Activated T-cell treated with anti-CD3 and anti-CD28 coated beads, Interleukin-2, amount 50 U/mL, for 1 hour (primary cell): ENCODE measurements around the gene ASCC2.

Experiments
- DNase-seq: peaks from one replicate; pipeline ENCODE4 v3.0.0-alpha.2; 2020

ASCC2 gene

GRCh38 chr22:29816539-29816938 lies 21.5 kb downstream of the ASCC2 start:
- no peak for DNase-seq

GRCh38 chr22:29816128-29816527 lies 21.9 kb downstream of the ASCC2 start:
- no peak for DNase-seq

- DNase-seq = no peak
These were observed 22.5 kb downstream of the ASCC2 start for GRCh38 chr22:29815580-29815979.

- no peak for DNase-seq
These were observed 24.1 kb downstream of the ASCC2 start for GRCh38 chr22:29814003-29814402.

- no peak for DNase-seq
These were observed 24.5 kb downstream of the ASCC2 start for GRCh38 chr22:29813563-29813962.

GRCh38 chr22:29813126-29813525 lies 24.9 kb downstream of the ASCC2 start:
- DNase-seq = no peak

GRCh38 chr22:29811377-29811776 lies 26.7 kb downstream of the ASCC2 start:
- DNase-seq = no peak

- no peak for DNase-seq
These were observed 27.9 kb downstream of the ASCC2 start for GRCh38 chr22:29810216-29810615.

GRCh38 chr22:29806196-29806595 lies 31.9 kb downstream of the ASCC2 start:
- no peak for DNase-seq

GRCh38 chr22:29804985-29805384 lies 33.1 kb downstream of the ASCC2 start:
- DNase-seq = no peak

GRCh38 chr22:29803190-29803589 lies 34.9 kb downstream of the ASCC2 start:
- DNase-seq = no peak

GRCh38 chr22:29801796-29802195 lies 36.3 kb downstream of the ASCC2 start:
- DNase-seq = no peak

- no peak for DNase-seq
These were observed 36.9 kb downstream of the ASCC2 start for GRCh38 chr22:29801153-29801552.

GRCh38 chr22:29799217-29799680 lies 38.8 kb downstream of the ASCC2 start:
- no peak for DNase-seq

GRCh38 chr22:29798801-29799200 lies 39.3 kb downstream of the ASCC2 start:
- no peak for DNase-seq

- no peak for DNase-seq
These were observed 39.8 kb downstream of the ASCC2 start for GRCh38 chr22:29798318-29798717.

- no peak for DNase-seq
These were observed 40.7 kb downstream of the ASCC2 start for GRCh38 chr22:29797351-29797750.

GRCh38 chr22:29795663-29796062 lies 42.4 kb downstream of the ASCC2 start:
- no peak for DNase-seq

GRCh38 chr22:29793396-29793795 lies 44.7 kb downstream of the ASCC2 start:
- no peak for DNase-seq

- no peak for DNase-seq
These were observed 48.0 kb downstream of the ASCC2 start for GRCh38 chr22:29790061-29790460.

GRCh38 chr22:29788339-29789279 lies 49.5 kb downstream of the ASCC2 start:
- no peak for DNase-seq

GRCh38 chr22:29787371-29787980 lies 50.6 kb downstream of the ASCC2 start:
- no peak for DNase-seq

GRCh38 chr22:29786031-29786430 lies 52.0 kb downstream of the ASCC2 start:
- DNase-seq = no peak
